Measurements from ENCODE around the gene ADAMTS12.

Gene ADAMTS12

GRCh38 chr5:33817301-33817700, 74.5 kb downstream of the ADAMTS12 start:
- H3K4me1 ChIP-seq (ENCODE audit: insufficient read depth, low read length): no peaks in the 10 kb centered on the region
- H3K9me3 ChIP-seq (ENCODE audit: low read length): no peaks in the 10 kb centered on the region
- no peak overlapping the region for H3K4me3 ChIP-seq (ENCODE audit: low read depth in 1 of 2, low read length in 2 of 2)
- no peak overlapping the region for H3K9ac ChIP-seq (ENCODE audit: low read length)
- no peaks in the 10 kb centered on the region for H3K27me3 ChIP-seq (ENCODE audit: control insufficient read depth in 1 of 2, insufficient read depth in 2 of 2, low read length in 2 of 2)
- H3K36me3 ChIP-seq (ENCODE audit: insufficient read depth, low read length): no peaks in the 10 kb centered on the region
- H3K27ac ChIP-seq (ENCODE audit: low read depth, low read length): no peak overlapping the region

DNA sequence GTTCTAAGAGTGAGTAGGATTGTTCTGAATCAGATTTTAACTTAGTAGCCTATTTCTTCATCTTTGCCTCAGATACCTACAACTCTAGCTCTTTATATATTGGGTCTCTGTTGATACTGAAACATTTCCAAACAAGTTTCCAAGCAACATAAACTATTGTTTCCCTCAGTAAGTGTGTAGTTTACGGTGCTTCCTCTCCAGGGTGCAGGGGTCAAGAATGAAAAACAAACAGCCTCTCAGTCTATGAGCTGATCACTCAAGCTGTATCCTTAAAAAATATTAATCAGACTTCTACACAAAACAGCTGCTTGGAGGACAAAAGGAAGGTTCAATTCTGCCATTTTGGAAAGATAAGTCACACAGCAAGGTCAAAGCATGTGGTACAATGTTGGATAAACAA, 75.0 kb downstream of the ADAMTS12 start:
- H3K4me3 ChIP-seq (ENCODE audit: low read depth in 1 of 2, low read length in 2 of 2): no peak overlapping the region
- H3K27ac ChIP-seq (ENCODE audit: low read depth, low read length): no peak overlapping the region
- H3K9ac ChIP-seq (ENCODE audit: low read length): no peak overlapping the region
- H3K27me3 ChIP-seq (ENCODE audit: control insufficient read depth in 1 of 2, insufficient read depth in 2 of 2, low read length in 2 of 2): no peaks in the 10 kb centered on the region
- H3K4me1 ChIP-seq (ENCODE audit: insufficient read depth, low read length): no peaks in the 10 kb centered on the region
- H3K9me3 ChIP-seq (ENCODE audit: low read length): no peaks in the 10 kb centered on the region
- H3K36me3 ChIP-seq (ENCODE audit: insufficient read depth, low read length): no peaks in the 10 kb centered on the region

GRCh38 chr5:33812746-33813145, 79.0 kb downstream of the ADAMTS12 start:
- no peaks in the 10 kb centered on the region for H3K36me3 ChIP-seq (ENCODE audit: insufficient read depth, low read length)
- H3K4me1 ChIP-seq (ENCODE audit: insufficient read depth, low read length): no peaks in the 10 kb centered on the region
- no peak overlapping the region for H3K27ac ChIP-seq (ENCODE audit: low read depth, low read length)
- no peak overlapping the region for H3K9ac ChIP-seq (ENCODE audit: low read length)
- no peaks in the 10 kb centered on the region for H3K9me3 ChIP-seq (ENCODE audit: low read length)
- no peaks in the 10 kb centered on the region for H3K27me3 ChIP-seq (ENCODE audit: control insufficient read depth in 1 of 2, insufficient read depth in 2 of 2, low read length in 2 of 2)
- no peak overlapping the region for H3K4me3 ChIP-seq (ENCODE audit: low read depth in 1 of 2, low read length in 2 of 2)

DNA sequence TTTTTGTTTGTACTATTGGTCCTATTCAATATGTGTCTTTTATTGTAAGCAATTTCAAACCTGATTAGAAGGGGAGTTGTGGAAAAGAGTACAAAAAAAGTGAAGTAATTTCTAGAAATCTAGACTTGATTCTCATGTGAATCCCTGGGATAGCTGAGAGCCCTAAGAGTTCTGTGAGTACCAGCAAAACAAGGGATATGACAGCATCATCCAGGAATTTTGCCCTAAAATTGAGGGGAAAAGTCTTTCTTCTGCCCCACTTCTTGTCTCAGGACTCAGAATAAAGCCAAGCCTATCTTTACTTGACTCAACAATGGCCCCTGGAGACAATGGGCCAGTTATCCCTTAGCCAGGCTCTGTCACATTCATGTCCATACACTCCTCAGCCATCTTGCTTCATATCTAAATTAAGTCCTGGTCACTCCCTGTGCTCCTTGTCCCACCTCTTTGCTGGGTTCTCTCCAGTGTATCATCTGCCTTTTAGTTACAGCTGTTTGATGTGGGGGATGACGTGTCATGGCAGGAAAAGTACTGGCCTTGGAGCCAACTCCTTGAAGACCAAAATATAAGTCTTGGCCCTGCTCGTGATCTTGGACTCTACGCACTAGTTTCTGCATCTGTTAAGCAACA, 81.2 kb downstream of the ADAMTS12 start:
- Histone ChIP-seq H3K27ac (ENCODE audit: low read depth, low read length) (no peak overlapping the region), H3K9me3 (ENCODE audit: low read length) (no peaks in the 10 kb centered on the region), H3K4me1 (ENCODE audit: insufficient read depth, low read length) (no peaks in the 10 kb centered on the region), H3K9ac (ENCODE audit: low read length) (no peak overlapping the region), H3K36me3 (ENCODE audit: insufficient read depth, low read length) (no peaks in the 10 kb centered on the region), H3K4me3 (ENCODE audit: low read depth in 1 of 2, low read length in 2 of 2) (no peak overlapping the region), H3K27me3 (ENCODE audit: control insufficient read depth in 1 of 2, insufficient read depth in 2 of 2, low read length in 2 of 2) (no peaks in the 10 kb centered on the region)

GRCh38 chr5:33809936-33810335, 81.9 kb downstream of the ADAMTS12 start:
- H3K9me3 ChIP-seq (ENCODE audit: low read length): no peaks in the 10 kb centered on the region
- no peak overlapping the region for H3K9ac ChIP-seq (ENCODE audit: low read length)
- H3K4me3 ChIP-seq (ENCODE audit: low read depth in 1 of 2, low read length in 2 of 2): no peak overlapping the region
- H3K27ac ChIP-seq (ENCODE audit: low read depth, low read length): no peak overlapping the region
- H3K4me1 ChIP-seq (ENCODE audit: insufficient read depth, low read length): no peaks in the 10 kb centered on the region
- H3K27me3 ChIP-seq (ENCODE audit: control insufficient read depth in 1 of 2, insufficient read depth in 2 of 2, low read length in 2 of 2): no peaks in the 10 kb centered on the region
- no peaks in the 10 kb centered on the region for H3K36me3 ChIP-seq (ENCODE audit: insufficient read depth, low read length)

DNA sequence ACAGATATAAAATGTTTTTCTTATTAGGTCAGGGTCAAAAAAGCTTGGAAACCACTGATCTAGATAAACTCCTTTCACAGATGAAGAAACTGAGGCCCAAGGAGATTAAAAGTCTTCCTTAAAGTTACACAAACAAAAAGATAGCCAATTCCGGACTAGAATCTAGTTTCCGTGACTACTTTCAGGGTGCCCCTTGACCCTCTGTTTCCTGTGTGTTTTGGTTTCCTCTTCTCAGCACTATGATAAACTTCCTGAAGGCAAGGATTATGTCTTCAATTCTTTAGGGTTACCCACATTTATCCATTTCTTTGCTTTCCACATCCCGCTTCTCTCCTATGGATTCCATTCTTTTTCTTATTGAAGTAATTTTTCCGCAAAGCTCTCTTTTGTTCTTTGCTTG, 83.1 kb downstream of the ADAMTS12 start:
- H3K9ac ChIP-seq (ENCODE audit: low read length): no peak overlapping the region
- H3K27me3 ChIP-seq (ENCODE audit: control insufficient read depth in 1 of 2, insufficient read depth in 2 of 2, low read length in 2 of 2): no peaks in the 10 kb centered on the region
- no peaks in the 10 kb centered on the region for H3K4me1 ChIP-seq (ENCODE audit: insufficient read depth, low read length)
- H3K27ac ChIP-seq (ENCODE audit: low read depth, low read length): no peak overlapping the region
- H3K36me3 ChIP-seq (ENCODE audit: insufficient read depth, low read length): no peaks in the 10 kb centered on the region
- no peaks in the 10 kb centered on the region for H3K9me3 ChIP-seq (ENCODE audit: low read length)
- no peak overlapping the region for H3K4me3 ChIP-seq (ENCODE audit: low read depth in 1 of 2, low read length in 2 of 2)

DNA sequence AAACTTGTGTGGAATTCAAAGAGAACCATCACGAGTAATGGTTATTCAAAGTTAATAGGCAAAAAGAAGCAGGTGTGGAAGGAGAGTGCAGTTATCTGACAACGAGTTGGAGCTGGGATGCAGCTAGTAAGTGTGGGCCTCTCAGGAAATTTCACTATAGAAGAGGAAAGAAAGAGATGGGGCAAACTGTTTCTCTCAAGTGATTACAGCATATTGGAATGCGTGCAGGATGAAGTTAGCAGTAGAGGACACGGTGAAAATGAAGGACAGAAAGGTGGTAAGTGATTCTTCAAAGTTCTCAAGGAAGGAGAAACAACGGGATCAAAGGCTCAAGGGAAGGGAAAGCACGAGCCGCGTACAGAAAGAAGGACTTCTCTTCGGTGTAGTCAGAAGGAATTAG, 84.0 kb downstream of the ADAMTS12 start:
- H3K4me1 ChIP-seq (ENCODE audit: insufficient read depth, low read length): no peaks in the 10 kb centered on the region
- H3K4me3 ChIP-seq (ENCODE audit: low read depth in 1 of 2, low read length in 2 of 2): no peak overlapping the region
- no peaks in the 10 kb centered on the region for H3K9me3 ChIP-seq (ENCODE audit: low read length)
- H3K27me3 ChIP-seq (ENCODE audit: control insufficient read depth in 1 of 2, insufficient read depth in 2 of 2, low read length in 2 of 2): no peaks in the 10 kb centered on the region
- H3K9ac ChIP-seq (ENCODE audit: low read length): no peak overlapping the region
- H3K36me3 ChIP-seq (ENCODE audit: insufficient read depth, low read length): no peaks in the 10 kb centered on the region
- no peak overlapping the region for H3K27ac ChIP-seq (ENCODE audit: low read depth, low read length)

DNA sequence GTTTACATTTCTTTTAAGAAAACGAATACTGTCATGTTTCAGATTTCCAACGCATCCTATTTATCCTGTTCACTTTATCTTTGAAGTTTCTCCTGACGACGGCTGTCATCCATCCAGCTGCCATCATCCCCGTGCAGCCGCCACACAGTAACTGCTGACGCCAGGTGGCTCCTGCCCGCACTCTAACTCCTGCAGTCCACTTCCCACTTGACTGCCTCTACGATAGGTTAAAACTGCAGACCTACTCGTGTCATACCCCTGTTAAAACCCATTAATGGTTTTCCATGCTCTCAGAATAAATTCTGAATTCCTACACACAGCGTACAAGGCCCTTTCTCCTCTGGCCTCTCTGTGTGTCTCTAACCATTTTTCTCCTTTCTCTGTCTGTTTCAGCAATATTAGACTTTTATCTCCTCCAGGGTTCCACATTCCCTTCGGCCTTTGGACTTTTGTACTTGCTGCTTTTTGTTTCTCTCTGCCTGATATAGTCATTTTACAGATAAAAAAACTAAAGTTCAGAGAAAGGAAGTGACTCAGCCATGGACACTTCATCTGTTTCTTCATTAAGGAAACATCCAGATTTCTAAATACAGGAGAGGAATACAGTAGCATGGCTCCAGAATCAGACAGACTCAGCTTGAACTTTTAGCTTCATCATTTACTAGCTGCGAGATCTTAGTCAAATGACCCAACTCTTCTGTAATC, 84.9 kb downstream of the ADAMTS12 start:
- H3K9ac ChIP-seq (ENCODE audit: low read length): no peak overlapping the region
- no peaks in the 10 kb centered on the region for H3K4me1 ChIP-seq (ENCODE audit: insufficient read depth, low read length)
- H3K27me3 ChIP-seq (ENCODE audit: control insufficient read depth in 1 of 2, insufficient read depth in 2 of 2, low read length in 2 of 2): no peaks in the 10 kb centered on the region
- no peak overlapping the region for H3K27ac ChIP-seq (ENCODE audit: low read depth, low read length)
- H3K36me3 ChIP-seq (ENCODE audit: insufficient read depth, low read length): no peaks in the 10 kb centered on the region
- no peaks in the 10 kb centered on the region for H3K9me3 ChIP-seq (ENCODE audit: low read length)
- no peak overlapping the region for H3K4me3 ChIP-seq (ENCODE audit: low read depth in 1 of 2, low read length in 2 of 2)

DNA sequence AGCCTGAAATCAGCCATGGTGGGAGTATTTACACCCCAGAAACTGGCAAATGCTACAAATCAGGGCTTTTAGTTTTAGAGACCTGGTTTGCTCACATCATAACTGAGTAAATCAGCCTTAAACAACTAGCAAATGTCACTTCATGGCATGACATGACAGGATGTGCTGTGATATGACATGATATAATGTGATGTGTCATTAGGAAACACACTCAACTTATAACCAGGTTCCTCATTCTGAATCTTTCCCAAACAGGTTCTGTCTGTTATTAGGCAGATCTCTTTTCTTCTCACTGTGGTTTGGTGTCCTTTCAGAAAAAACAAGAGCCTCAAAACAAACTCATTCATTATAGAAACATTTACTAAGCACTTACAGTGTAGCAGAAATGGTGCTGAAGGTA, 90.5 kb downstream of the ADAMTS12 start:
- H3K27ac ChIP-seq (ENCODE audit: low read depth, low read length): no peak overlapping the region
- H3K27me3 ChIP-seq (ENCODE audit: control insufficient read depth in 1 of 2, insufficient read depth in 2 of 2, low read length in 2 of 2): no peaks in the 10 kb centered on the region
- H3K4me3 ChIP-seq (ENCODE audit: low read depth in 1 of 2, low read length in 2 of 2): no peak overlapping the region
- no peak overlapping the region for H3K9ac ChIP-seq (ENCODE audit: low read length)
- no peaks in the 10 kb centered on the region for H3K36me3 ChIP-seq (ENCODE audit: insufficient read depth, low read length)
- H3K4me1 ChIP-seq (ENCODE audit: insufficient read depth, low read length): no peaks in the 10 kb centered on the region
- H3K9me3 ChIP-seq (ENCODE audit: low read length): no peaks in the 10 kb centered on the region

DNA sequence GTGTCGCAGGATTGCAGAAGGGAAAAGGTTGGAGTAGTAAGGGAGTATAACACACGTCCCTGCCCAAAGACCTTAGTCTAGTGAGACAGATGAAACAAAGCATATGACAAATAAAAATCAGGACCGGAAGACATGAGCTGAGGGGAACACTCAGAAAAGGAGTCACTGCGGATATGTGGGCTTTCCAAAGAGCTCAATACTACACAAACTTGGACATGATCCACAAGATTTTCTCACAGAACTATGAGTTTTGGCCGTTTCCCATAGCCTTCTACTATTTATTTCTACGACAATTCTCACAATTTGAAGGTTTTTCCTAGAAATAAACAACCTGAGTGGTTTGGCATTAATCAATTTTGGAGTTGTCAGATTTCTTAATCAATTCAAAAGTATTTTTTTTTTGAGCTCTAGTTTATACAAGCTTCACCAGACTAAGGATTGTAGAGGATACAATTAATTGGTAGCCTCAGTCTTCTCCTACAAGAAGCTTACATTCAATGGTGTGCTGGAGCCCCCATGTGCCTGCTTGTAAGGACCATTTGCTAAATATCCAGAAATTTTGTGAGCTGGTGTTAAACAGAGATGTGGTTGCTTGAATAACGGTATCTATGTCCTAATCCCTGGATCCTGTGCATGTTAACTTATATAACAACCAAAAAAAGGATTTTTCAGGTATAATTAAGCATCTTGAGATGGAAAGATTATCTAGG, 91.4 kb downstream of the ADAMTS12 start:
- no peaks in the 10 kb centered on the region for H3K36me3 ChIP-seq (ENCODE audit: insufficient read depth, low read length)
- H3K27ac ChIP-seq (ENCODE audit: low read depth, low read length): no peak overlapping the region
- H3K4me3 ChIP-seq (ENCODE audit: low read depth in 1 of 2, low read length in 2 of 2): no peak overlapping the region
- no peaks in the 10 kb centered on the region for H3K9me3 ChIP-seq (ENCODE audit: low read length)
- no peaks in the 10 kb centered on the region for H3K27me3 ChIP-seq (ENCODE audit: control insufficient read depth in 1 of 2, insufficient read depth in 2 of 2, low read length in 2 of 2)
- no peaks in the 10 kb centered on the region for H3K4me1 ChIP-seq (ENCODE audit: insufficient read depth, low read length)
- H3K9ac ChIP-seq (ENCODE audit: low read length): no peak overlapping the region

DNA sequence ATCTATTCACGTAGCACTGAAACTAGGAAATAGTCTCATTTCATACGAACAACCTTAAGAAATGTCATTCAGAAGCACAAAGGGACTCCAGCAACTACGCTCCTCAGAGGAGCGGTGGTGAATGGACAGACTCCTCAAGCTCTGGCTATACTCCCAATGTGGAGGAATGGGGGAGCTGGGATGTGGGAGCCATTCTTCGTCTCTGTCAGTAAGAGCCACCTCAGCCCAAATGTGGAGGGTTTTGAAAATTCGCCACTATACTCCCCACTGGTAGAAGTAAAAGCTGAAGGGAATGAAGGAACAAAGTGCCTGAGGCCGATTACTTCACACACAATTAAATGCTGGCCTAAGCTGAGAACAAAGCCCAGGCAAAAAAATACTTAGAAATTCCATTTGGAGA, 96.3 kb downstream of the ADAMTS12 start:
- H3K27me3 ChIP-seq (ENCODE audit: control insufficient read depth in 1 of 2, insufficient read depth in 2 of 2, low read length in 2 of 2): no peaks in the 10 kb centered on the region
- H3K36me3 ChIP-seq (ENCODE audit: insufficient read depth, low read length): no peaks in the 10 kb centered on the region
- H3K4me1 ChIP-seq (ENCODE audit: insufficient read depth, low read length): no peaks in the 10 kb centered on the region
- no peak overlapping the region for H3K27ac ChIP-seq (ENCODE audit: low read depth, low read length)
- H3K9me3 ChIP-seq (ENCODE audit: low read length): no peaks in the 10 kb centered on the region
- H3K4me3 ChIP-seq (ENCODE audit: low read depth in 1 of 2, low read length in 2 of 2): no peak overlapping the region
- H3K9ac ChIP-seq (ENCODE audit: low read length): no peak overlapping the region

Measured in muscle layer of colon (tissue), 2 donors.